ENCODE results near the gene PTOV1. TPM values are rescaled to one million over a fixed set of nuclear protein-coding genes. Genes with fewer than 3 reads are reported as not detected.

Gene PTOV1
- total and polyA plus RNA-seq, 4 donors, result 38.0 to 52.3 (median 41.3) TPM

- peaks cover 0 to 3% (median 1%) of the 10 kb centered on the region in 4 donors for H3K36me3 ChIP-seq (ENCODE audit: control insufficient read depth in 4 of 4, insufficient read depth in 3 of 4, low read depth in 1 of 4, low read length in 3 of 4)
- peaks cover 15 to 44% (median 33%) of the 10 kb centered on the region in 4 donors for H3K4me1 ChIP-seq (ENCODE audit: control insufficient read depth in 4 of 4, insufficient read depth in 4 of 4, low read length in 3 of 4)
- H3K27me3 ChIP-seq (ENCODE audit: control insufficient read depth in 4 of 4, insufficient read depth in 4 of 4, low read length in 3 of 4), result no peaks in the 10 kb centered on the region
- H3K9ac ChIP-seq (ENCODE audit: low read depth in 1 of 2, low read length in 2 of 2), result no peak overlapping the region
- peak overlapping the region; percentile 89 to 94 for H3K27ac ChIP-seq (ENCODE audit: low read depth in 1 of 2, low read length in 2 of 2)
- TF ChIP-seq ZBTB33 (IDR thresholded peaks at IDR 0.05), result no peak
- TF ChIP-seq FOXA2 (IDR thresholded peaks at IDR 0.05), result no peak
- TF ChIP-seq NR2F2 (IDR thresholded peaks at IDR 0.05), result no peak
- TF ChIP-seq JUND (IDR thresholded peaks at IDR 0.05), result no peak
- no peak for TF ChIP-seq HNF4G (IDR thresholded peaks at IDR 0.05)
- TF ChIP-seq EGR1 (IDR thresholded peaks at IDR 0.05; ENCODE audit: low read depth in 2 of 2), result peak in 1 of 2 donors; percentile 13
- H3K4me3 ChIP-seq (ENCODE audit: low read depth in 1 of 3, low read length in 3 of 3), result peak overlapping the region in 2 of 3 donors; percentile 3 to 32
- no peak for DNase-seq (ENCODE audit: low spot score)
- H3K9me3 ChIP-seq (ENCODE audit: control insufficient read depth in 4 of 4, low read length in 3 of 4), result no peaks in the 10 kb centered on the region
- WGBS, result under 1% methylated on average over 15 of the region's 15 CpGs
Observed at GRCh38 chr19:49869009-49869483, 18.1 kb downstream of the PTOV1 start.

DNA sequence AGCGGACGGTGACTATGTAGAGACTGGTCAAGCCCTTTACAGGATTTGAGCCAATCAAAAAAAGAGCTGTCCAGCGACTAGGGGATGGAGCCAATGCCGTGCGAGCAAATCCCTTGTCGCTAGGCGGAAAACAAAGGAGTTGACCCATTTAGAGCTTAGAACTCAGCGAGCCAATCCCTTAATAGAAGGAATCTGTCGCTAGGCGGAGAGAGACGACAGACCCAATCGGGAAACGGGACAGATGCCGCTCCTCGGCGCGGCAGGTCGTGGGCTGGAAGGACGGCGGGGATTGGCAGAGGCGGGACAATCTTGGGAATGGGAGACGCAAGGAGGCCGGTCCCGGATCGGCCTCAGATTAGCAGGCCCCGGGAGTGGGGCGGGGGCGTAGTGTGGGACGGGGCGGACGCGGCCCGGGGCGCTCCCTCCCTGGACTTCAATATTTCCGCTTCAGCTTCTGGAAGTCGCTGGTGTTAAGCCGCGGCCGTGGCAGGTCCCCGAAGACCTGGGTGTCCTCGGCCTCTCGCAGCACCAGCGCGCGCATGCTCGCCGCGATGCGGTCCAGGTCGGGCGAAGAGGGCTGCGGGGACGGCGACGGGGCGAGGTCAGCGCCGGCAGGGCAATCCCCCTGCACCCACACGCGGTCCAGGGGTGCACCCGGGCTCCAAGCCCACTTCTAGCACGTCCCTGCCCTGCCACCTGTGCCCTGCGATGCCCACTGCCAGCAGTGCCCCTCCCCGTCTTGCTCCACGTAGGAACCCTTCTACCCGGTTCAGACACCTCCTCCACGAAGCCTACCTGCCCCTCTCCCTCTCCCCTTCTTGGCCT lies 18.7 kb downstream of the PTOV1 start:
- Histone ChIP-seq H3K9ac (ENCODE audit: low read depth in 1 of 2, low read length in 2 of 2) (peak overlapping the region; percentile 43 to 54), H3K27me3 (ENCODE audit: control insufficient read depth in 4 of 4, insufficient read depth in 4 of 4, low read length in 3 of 4) (no peaks in the 10 kb centered on the region), H3K36me3 (ENCODE audit: control insufficient read depth in 4 of 4, insufficient read depth in 3 of 4, low read depth in 1 of 4, low read length in 3 of 4) (no peaks in the 10 kb centered on the region), H3K27ac (ENCODE audit: low read depth in 1 of 2, low read length in 2 of 2) (peak overlapping the region; percentile 86 to 94), H3K4me1 (ENCODE audit: control insufficient read depth in 4 of 4, insufficient read depth in 4 of 4, low read length in 3 of 4) (peaks cover 15 to 47% (median 34%) of the 10 kb centered on the region in 4 donors), H3K4me3 (ENCODE audit: low read depth in 1 of 3, low read length in 3 of 3) (peak overlapping the region; percentile 46 to 66 (median 56)), H3K9me3 (ENCODE audit: control insufficient read depth in 4 of 4, low read length in 3 of 4) (no peaks in the 10 kb centered on the region)
- no peak for TF ChIP-seq ZBTB33 (IDR thresholded peaks at IDR 0.05)
- TF ChIP-seq NR2F2 (IDR thresholded peaks at IDR 0.05), result no peak
- TF ChIP-seq GABPA (IDR thresholded peaks at IDR 0.05 in 1 of 2, conservative IDR thresholded peaks at IDR 0.05 in 1 of 2), result peak in 1 of 2 donors; percentile 78
- TF ChIP-seq JUND (IDR thresholded peaks at IDR 0.05), result peak in 1 of 2 donors; percentile 54
- no peak for TF ChIP-seq RAD21 (IDR thresholded peaks at IDR 0.05)
- TF ChIP-seq, protein P1, sequence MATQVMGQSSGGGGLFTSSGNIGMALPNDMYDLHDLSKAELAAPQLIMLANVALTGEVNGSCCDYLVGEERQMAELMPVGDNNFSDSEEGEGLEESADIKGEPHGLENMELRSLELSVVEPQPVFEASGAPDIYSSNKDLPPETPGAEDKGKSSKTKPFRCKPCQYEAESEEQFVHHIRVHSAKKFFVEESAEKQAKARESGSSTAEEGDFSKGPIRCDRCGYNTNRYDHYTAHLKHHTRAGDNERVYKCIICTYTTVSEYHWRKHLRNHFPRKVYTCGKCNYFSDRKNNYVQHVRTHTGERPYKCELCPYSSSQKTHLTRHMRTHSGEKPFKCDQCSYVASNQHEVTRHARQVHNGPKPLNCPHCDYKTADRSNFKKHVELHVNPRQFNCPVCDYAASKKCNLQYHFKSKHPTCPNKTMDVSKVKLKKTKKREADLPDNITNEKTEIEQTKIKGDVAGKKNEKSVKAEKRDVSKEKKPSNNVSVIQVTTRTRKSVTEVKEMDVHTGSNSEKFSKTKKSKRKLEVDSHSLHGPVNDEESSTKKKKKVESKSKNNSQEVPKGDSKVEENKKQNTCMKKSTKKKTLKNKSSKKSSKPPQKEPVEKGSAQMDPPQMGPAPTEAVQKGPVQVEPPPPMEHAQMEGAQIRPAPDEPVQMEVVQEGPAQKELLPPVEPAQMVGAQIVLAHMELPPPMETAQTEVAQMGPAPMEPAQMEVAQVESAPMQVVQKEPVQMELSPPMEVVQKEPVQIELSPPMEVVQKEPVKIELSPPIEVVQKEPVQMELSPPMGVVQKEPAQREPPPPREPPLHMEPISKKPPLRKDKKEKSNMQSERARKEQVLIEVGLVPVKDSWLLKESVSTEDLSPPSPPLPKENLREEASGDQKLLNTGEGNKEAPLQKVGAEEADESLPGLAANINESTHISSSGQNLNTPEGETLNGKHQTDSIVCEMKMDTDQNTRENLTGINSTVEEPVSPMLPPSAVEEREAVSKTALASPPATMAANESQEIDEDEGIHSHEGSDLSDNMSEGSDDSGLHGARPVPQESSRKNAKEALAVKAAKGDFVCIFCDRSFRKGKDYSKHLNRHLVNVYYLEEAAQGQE (IDR thresholded peaks at IDR 0.05), result peak; percentile 63
- no peak for TF ChIP-seq HNF4G (IDR thresholded peaks at IDR 0.05)
- no peak for TF ChIP-seq TAF1 (conservative IDR thresholded peaks at IDR 0.05)
- TF ChIP-seq HNF4A (conservative IDR thresholded peaks at IDR 0.05), result peak in 1 of 2 donors; percentile 29
- TF ChIP-seq SP1 (IDR thresholded peaks at IDR 0.05), result peak; percentile 100
- peak in 1 of 2 donors; percentile 34 for TF ChIP-seq RXRA (IDR thresholded peaks at IDR 0.05)
- TF ChIP-seq EGR1 (IDR thresholded peaks at IDR 0.05; ENCODE audit: low read depth in 2 of 2), result peak in 1 of 2 donors; percentile 64
- peak; percentile 37 for TF ChIP-seq MAX (IDR thresholded peaks at IDR 0.05)
- peak; percentile 95 for TF ChIP-seq YY1 (IDR thresholded peaks at IDR 0.05)
- TF ChIP-seq, protein P2, sequence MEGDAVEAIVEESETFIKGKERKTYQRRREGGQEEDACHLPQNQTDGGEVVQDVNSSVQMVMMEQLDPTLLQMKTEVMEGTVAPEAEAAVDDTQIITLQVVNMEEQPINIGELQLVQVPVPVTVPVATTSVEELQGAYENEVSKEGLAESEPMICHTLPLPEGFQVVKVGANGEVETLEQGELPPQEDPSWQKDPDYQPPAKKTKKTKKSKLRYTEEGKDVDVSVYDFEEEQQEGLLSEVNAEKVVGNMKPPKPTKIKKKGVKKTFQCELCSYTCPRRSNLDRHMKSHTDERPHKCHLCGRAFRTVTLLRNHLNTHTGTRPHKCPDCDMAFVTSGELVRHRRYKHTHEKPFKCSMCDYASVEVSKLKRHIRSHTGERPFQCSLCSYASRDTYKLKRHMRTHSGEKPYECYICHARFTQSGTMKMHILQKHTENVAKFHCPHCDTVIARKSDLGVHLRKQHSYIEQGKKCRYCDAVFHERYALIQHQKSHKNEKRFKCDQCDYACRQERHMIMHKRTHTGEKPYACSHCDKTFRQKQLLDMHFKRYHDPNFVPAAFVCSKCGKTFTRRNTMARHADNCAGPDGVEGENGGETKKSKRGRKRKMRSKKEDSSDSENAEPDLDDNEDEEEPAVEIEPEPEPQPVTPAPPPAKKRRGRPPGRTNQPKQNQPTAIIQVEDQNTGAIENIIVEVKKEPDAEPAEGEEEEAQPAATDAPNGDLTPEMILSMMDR (IDR thresholded peaks at IDR 0.05; ENCODE audit: low read depth, low read length, missing input control), result no peak
- TF ChIP-seq FOXA1 (IDR thresholded peaks at IDR 0.05), result no peak
- TF ChIP-seq FOXA2 (IDR thresholded peaks at IDR 0.05), result no peak
- TF ChIP-seq, protein P3, sequence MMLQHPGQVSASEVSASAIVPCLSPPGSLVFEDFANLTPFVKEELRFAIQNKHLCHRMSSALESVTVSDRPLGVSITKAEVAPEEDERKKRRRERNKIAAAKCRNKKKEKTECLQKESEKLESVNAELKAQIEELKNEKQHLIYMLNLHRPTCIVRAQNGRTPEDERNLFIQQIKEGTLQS (IDR thresholded peaks at IDR 0.05), result no peak
- DNase-seq (ENCODE audit: low spot score), result peak; percentile 95
- under 1% methylated on average over 67 of the region's 67 CpGs for WGBS
